COLO829 (cell line): ENCODE measurements around the gene CLASP1.

Experiments
- DNase-seq: peaks from one replicate; pipeline ENCODE4 v3.0.0; 2012; ENCODE audit warnings: low spot score

The CLASP1 gene

DNA sequence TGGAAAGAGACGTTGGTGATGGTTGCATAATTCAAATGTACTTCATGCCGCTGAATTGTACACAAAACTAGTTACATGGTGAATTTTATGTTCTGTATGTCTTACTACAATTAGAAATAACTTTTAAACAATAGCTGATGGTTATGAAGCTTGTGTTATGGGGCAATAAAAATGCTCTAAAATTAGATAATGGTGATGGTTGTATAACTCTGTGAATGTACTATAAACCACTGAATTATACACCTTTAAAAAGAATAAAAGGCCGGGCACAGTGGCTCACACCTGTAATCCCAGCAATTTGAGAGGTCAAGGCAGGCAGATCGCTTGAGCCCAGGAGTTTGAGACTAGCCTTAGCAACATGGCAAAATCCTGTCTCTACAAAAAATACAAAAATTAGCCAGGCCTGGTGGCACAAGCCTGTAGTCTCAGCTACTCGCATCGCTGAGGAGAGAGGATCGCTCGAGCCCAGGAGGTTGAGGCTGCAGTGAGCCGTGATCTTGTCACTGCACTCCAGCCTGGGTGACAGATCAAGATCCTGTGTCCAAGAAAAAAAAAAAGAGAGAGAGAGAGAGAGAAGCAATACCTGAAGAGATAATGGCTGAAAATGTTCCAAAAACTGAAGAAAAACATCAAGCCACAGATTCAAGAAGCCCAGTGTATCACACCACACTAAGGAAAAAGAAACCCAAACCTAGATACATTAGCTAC lies 112.3 kb downstream of the CLASP1 start:
- DNase-seq, result no peak

GRCh38 chr2:121536347-121536746 lies 112.9 kb downstream of the CLASP1 start:
- no peak for DNase-seq

DNA sequence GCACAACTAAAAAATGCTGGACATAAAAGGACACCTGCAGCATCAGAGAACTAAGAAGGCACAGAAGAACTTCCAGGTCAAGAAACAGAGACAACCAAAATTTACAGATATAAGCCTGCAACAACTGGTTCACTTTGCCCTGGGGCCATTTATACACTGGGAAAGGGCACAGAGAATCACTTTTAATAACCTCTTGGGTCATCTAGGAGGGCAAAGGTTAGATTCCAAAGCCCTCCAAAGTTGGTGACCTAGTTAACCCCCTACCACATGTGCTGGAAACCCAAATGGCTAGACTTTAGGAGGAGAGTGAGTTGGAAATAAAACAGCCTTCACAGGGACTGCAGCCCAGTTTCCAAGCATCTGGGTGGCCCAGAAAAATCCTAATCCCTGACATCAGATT lies 115.3 kb downstream of the CLASP1 start:
- DNase-seq, result no peak

- DNase-seq, result no peak
These were observed 116.4 kb downstream of the CLASP1 start for GRCh38 chr2:121532894-121533293.

- no peak for DNase-seq
These were observed 116.9 kb downstream of the CLASP1 start for GRCh38 chr2:121532347-121532766.

DNA sequence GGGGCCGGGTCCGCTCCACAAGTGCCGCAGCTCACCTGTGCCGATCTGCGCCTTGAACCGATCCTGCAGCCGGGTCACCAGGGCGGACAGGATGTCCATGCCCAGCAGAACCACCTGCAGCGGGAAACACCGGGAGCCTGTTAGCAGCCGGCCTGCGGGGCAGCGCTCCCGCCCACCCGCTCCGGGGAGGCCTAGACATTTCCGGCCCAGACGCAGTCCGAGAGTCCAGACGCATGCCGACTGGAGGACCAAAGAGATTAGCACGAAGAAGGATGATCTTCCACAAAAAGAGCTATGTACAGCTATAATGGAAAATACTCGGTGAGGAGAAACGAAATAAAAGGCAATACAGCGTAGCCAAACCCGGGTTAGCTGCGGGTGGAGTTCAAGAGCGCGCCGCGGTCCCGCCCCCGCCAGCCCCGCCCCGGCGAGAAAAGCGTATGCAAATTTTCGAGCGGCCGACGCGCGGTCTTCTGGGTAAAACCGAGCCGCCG lies 119.0 kb downstream of the CLASP1 start:
- DNase-seq, result peak; percentile 71

DNA sequence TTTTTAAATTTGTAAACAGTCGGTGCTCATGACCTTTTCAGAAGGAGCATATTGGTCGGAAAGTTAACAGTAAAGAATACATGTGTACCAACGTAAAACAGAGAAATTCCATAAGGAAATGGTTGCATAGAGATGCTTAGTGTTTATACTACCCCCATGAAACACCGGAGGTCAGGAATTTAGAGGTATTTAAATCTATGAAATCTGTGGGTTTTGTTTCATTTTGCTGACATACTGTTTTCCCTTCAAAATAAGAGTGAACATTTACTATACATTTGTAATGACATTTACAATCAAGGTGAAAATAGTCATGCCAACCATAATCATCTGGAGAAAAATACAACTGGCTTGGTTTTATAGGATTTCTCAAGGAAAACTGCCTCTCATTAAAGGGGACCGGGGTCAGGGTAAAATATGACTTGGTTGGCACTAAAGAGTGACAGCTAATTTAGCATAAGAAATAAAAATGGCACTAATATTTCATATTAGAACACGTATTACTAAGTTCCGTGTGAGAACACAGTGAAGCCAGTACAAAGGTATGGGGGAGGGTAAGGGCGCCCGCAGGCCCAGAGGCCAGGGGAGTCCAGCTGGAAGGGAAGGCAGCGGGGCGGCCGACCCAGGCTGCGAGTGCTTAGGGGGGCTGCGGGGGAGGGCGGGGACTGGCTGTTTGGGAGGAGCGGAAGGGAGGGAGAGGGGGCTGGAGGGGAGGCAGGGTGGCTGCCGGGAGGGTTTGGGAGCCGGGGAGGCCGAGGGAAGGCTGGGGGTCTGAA lies 119.6 kb downstream of the CLASP1 start:
- DNase-seq, result no peak

- no peak for DNase-seq
These were observed 122.1 kb downstream of the CLASP1 start for GRCh38 chr2:121527009-121527682.

- DNase-seq, result no peak
These were observed 124.4 kb downstream of the CLASP1 start for GRCh38 chr2:121524685-121525425.

DNA sequence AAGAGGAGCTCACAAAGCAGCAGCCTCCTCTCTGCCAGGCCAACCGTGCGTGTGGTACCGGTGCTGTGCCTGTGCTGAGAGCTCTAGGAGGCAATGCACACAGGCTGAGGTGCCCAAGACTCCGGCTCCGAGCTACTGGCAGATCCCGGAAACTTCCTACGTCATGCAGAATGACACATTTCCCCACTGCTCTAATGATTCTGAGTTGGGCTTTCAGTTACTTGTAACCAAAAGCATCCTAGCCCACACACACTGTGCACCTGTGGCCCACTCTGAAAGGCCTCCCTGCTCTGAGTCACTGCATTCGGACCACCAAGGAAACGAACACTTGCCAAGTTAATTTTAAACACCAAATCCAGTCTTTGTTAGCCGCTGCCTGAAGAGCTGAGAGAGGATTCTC lies 127.9 kb downstream of the CLASP1 start:
- DNase-seq, result no peak

DNA sequence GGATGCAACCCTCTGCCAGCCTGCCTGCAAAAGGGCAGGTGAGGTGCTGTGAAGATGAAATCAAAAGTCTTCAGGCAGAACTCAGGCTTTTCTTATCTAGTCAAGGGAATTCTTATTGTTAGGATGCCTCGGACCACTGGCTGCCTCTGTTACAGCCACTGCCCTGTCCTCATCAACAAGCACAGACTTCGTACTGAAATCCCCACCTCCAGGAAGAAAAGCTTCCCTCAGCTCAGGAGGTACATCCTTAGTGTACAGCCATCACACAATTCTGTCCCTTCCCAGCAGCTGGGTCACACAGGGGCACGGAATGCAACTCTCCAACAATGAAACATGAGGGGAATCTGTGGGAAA lies 128.6 kb downstream of the CLASP1 start:
- DNase-seq, result no peak

- DNase-seq, result peak; percentile 88
These were observed 129.3 kb downstream of the CLASP1 start for GRCh38 chr2:121519732-121520640.

DNA sequence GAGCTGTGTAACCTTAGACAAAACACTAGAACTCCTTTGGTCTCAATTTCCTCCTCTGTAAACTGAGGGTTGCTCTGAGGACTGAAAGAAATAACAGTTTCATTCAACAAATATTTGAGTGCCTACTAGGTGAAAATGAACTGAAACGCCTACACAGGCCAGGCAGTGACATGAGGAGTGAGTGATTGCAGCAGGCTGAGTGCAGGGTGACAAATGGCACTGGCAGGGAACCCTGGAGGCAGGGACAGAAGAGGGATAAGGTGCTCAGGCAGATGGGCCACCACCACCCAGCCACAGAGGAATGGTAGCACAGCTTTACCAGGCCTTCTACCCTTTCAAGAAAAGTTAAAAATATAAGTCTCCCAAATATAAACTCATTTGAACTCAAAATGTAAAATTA lies 130.1 kb downstream of the CLASP1 start:
- no peak for DNase-seq

DNA sequence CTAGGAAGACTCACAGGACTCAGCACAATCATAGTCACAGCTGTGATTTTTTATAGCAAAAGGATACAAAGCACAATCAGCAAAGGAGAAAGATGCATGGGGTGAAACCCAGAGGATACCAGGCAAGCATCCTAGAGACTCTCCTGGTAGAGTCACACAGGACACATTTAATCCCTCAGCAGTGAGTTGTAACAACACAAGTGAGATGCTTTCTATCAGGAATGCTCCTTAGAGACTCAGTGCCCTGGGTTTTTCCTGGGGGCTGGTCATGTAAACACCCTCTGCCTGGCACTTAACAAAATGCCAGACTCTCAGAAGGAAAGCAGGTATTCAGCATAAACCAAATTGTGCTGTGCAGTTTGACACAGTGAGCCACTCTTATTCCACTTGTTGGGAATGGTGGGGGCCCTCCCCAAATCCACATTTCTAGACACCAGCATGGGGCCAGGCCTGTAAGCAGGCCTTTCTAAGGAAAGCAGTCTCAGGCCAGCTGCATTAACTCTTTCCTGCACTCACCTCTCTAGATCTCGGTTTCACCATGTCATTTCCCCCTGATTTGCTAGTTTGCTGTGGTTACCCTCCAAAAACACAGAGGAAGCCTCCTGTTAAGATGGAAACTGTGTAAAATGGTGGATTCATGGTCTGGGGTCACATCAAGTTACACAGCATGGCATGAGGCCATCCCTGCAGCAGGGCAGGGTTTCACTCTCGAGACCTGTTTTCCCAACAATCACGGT lies 135.5 kb downstream of the CLASP1 start:
- no peak for DNase-seq

DNA sequence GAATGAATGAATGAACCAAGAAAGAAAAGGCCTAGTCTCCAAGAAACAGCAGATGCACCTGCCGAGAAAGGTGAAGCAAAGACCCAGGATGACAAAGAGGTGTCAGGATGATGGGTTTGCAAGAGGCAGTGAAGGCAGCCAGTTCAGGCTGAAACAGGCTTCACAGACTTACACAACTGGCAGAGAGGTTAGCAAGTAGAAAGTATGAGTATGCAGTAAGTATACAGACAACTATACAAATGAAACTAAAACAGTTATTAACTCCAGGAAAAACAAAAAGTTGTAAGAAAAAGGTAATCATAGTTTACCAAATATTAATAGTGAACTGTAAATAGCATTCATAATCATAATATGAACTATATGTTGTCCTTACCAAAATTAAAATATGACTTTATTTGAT lies 138.4 kb downstream of the CLASP1 start:
- no peak for DNase-seq

DNA sequence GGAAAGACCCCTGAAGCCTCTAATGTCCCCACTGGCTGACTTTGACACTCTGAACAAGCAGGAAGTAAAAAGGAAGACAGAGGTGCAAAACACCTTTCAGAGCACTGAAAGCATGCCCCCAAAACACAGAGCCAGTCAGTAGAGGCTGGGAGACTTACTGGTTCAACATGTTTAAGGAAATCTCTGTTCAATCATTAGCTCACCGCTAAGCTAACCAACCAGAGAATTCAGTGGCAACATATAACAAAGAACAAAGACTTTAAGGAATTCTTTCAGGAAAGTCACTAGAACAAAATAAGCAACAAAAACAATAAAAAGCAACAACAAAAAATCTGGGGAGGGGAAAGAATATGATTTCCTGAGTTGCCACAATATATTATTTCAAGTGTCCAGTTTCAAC lies 142.6 kb downstream of the CLASP1 start:
- DNase-seq, result no peak

GRCh38 chr2:121505986-121506586 lies 143.2 kb downstream of the CLASP1 start:
- DNase-seq, result no peak

DNA sequence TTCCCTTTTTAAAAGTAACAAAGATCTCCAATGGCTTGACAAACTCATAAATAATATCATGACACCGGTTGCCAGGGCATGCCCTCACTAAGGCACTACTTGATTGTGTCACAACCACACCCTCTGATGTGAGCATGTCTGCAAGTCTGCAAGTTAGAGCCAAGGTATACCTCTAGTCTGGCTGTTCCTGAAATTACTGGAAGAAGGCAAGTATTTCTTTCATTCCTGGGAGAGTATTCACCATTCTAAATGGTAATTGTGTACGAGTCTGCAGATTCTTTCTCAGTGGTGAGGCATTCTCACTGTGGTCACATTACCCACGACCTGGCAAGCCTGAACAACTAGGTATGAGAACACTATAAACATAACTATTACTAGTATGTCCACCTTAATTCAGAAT lies 144.3 kb downstream of the CLASP1 start:
- no peak for DNase-seq

GRCh38 chr2:121504316-121504715 lies 144.9 kb downstream of the CLASP1 start:
- no peak for DNase-seq

DNA sequence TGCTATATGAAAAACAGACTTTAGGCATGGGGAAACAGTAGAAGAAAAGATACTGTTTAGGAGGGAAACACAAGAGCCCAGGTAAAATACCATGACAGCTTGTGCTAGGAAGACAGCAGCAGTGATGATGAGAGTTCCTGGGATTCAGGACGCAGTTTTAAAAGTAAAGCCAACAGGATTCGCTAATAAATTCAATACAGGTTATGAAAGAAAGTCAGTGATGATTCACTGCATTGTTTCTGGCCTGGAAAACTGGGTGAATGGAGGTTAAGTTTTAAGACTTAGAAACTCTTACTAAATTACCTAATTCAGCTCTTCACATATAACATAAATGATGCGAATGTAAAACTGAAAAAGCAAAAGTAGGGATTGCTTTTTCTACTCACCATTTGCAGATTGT lies 146.5 kb downstream of the CLASP1 start:
- DNase-seq, result no peak
